Colonic mucosa (tissue), 4 donors: ENCODE measurements around the gene GLB1L2. TPM values are rescaled to one million over a fixed set of nuclear protein-coding genes. Genes with fewer than 3 reads are reported as not detected.

Experiments used
- DNase-seq: peaks from one replicate; pipeline ENCODE4 v3.0.0-alpha.2; 2020
- H3K27ac ChIP-seq: fragments of 200-600 bp; one replicate; pipeline ENCODE4 v1.8.0; 2021
- H3K27me3 ChIP-seq: fragments of 200-600 bp; one replicate; pipeline ENCODE4 v1.8.0; 2021
- H3K36me3 ChIP-seq: fragments of 200-600 bp; one replicate; pipeline ENCODE4 v1.8.0; 2021
- H3K4me1 ChIP-seq: fragments of 200-600 bp; one replicate; pipeline ENCODE4 v1.8.0; 2021; ENCODE audit warnings: mild to moderate bottlenecking
- H3K4me3 ChIP-seq: fragments of 200-600 bp; one replicate; pipeline ENCODE4 v1.8.0; 2021
- H3K9ac ChIP-seq, 2 donors: one replicate each; pipeline ENCODE4 v1.7.0; 2013; ENCODE audit warnings: control low read depth in 2 of 2, low read depth in 2 of 2, low read length in 2 of 2
- H3K9me3 ChIP-seq: fragments of 200-600 bp; one replicate; pipeline ENCODE4 v1.8.0; 2021
- intact Hi-C: fragments of 100-400 bp; cut with DNase I; formaldehyde crosslinking; loops from one replicate; pipeline ENCODE4 v1.14.1; 2022
- total RNA-seq, 2 donors: library from RNA; stranded (reverse); fragmentation: NEBNext Ultra II Directional in 1 of 2; extraction: Animal tissue kit (Norgen Biotek cat#: 25700) in 1 of 2; gene quantifications; one replicate each; pipeline ENCODE4 v1.2.1, GENCODE V29; 2021
- TF ChIP-seq, protein P1 (sequence below): fragments of 200-600 bp; IDR thresholded peaks from one replicate; pipeline ENCODE4 v1.8.0; 2022; ENCODE audit warnings: antibody characterized with exemption, mild to moderate bottlenecking
- donor health status: healthy.
- donor health status: DM: no; HTN: no; CAD: no.
- donor health status: DM: no; HTN: no; CAD: no.

The GLB1L2 gene
- total RNA-seq, 2 donors from 2014 or later = 27.2 to 31.3 TPM

GRCh38 chr11:134413826-134414731 lies 82.3 kb downstream of the GLB1L2 start:
- intact Hi-C loops = no loop called here
- Histone ChIP-seq H3K4me1 (no peaks in the 10 kb centered on the region), H3K36me3 (no peaks in the 10 kb centered on the region), H3K27me3 (peaks cover 41% of the 10 kb centered on the region), H3K27ac (no peak overlapping the region), H3K9ac (no peak overlapping the region), H3K9me3 (no peaks in the 10 kb centered on the region), H3K4me3 (no peak overlapping the region)
- no peak for DNase-seq
- TF ChIP-seq, protein P1, sequence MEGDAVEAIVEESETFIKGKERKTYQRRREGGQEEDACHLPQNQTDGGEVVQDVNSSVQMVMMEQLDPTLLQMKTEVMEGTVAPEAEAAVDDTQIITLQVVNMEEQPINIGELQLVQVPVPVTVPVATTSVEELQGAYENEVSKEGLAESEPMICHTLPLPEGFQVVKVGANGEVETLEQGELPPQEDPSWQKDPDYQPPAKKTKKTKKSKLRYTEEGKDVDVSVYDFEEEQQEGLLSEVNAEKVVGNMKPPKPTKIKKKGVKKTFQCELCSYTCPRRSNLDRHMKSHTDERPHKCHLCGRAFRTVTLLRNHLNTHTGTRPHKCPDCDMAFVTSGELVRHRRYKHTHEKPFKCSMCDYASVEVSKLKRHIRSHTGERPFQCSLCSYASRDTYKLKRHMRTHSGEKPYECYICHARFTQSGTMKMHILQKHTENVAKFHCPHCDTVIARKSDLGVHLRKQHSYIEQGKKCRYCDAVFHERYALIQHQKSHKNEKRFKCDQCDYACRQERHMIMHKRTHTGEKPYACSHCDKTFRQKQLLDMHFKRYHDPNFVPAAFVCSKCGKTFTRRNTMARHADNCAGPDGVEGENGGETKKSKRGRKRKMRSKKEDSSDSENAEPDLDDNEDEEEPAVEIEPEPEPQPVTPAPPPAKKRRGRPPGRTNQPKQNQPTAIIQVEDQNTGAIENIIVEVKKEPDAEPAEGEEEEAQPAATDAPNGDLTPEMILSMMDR = no peak

- Histone ChIP-seq H3K4me3 (no peak overlapping the region), H3K27me3 (peaks cover 40% of the 10 kb centered on the region), H3K27ac (no peak overlapping the region), H3K9me3 (no peaks in the 10 kb centered on the region), H3K4me1 (no peaks in the 10 kb centered on the region), H3K36me3 (no peaks in the 10 kb centered on the region), H3K9ac (no peak overlapping the region)
- DNase-seq = no peak
- intact Hi-C loops = no loop called here
- TF ChIP-seq, protein P1 = no peak
These were observed 83.3 kb downstream of the GLB1L2 start for GRCh38 chr11:134414766-134415765.

- Histone ChIP-seq H3K4me1 (no peaks in the 10 kb centered on the region), H3K4me3 (no peak overlapping the region), H3K36me3 (no peaks in the 10 kb centered on the region), H3K27me3 (peaks cover 23% of the 10 kb centered on the region), H3K9ac (no peak overlapping the region), H3K27ac (no peak overlapping the region), H3K9me3 (no peaks in the 10 kb centered on the region)
- DNase-seq = no peak
- TF ChIP-seq, protein P1 = no peak
- intact Hi-C loops = no loop called here
These were observed 84.9 kb downstream of the GLB1L2 start for GRCh38 chr11:134416726-134417125.

DNA sequence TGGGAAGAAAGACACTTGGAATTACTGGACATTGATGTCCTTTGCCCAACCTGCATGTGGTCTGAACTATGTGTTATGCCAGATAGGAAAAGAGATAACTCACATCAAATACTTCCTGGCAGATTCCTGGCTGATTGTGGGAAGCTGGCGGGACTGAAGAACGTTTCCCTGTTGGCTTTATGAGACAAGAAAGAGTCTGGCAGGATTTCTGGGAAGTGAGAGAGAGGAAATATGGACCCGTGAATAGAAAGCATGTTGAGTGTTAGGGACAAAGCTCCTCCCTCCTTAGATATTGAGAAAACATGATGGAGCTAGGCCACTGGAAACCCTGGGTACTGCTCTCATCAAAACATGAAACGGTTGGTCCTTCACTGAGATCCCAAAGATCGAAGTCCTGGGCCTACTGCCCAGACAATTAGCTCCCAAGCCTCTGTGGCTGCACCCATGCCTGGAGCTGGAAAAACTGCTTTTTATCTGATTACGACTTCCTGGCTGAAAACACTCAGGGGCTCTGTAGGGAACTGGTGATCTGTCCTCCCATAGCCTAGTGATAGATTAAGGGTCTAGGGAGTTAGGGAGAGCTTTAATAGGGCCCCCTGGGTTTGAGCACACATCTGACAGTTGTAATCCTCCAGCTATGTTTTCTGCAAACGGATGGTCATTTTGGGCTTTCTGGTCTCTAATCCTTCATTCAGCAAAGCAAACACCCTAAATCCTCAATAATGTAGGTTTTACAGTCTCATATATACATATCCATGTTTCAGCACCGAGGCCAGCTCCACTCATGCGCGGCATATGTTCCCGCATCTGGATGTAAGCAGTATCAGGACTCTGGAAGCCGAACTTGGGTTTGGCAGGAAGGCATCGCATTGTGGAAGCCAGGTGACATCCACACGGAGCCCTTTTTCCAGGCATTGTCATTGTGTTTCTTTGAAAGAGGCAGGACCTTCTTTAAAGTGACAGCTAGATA lies 86.4 kb downstream of the GLB1L2 start:
- DNase-seq = no peak

More for the DNA sequence above, 86.4 kb downstream of the GLB1L2 start:
- Histone ChIP-seq H3K9ac (no peak overlapping the region), H3K27me3 (peaks cover 14% of the 10 kb centered on the region), H3K9me3 (no peaks in the 10 kb centered on the region), H3K27ac (no peak overlapping the region), H3K36me3 (no peaks in the 10 kb centered on the region), H3K4me3 (no peak overlapping the region), H3K4me1 (no peaks in the 10 kb centered on the region)
- intact Hi-C loops = no loop called here
- TF ChIP-seq, protein P1 = no peak
